Parietal lobe (tissue), 1 donor: ENCODE results near the gene RHOJ. TPM values are rescaled to one million over a fixed set of nuclear protein-coding genes. Genes with fewer than 3 reads are reported as not detected.

ENCODE experiments used
- total RNA-seq: library from RNA; depleted of rRNA; stranded (reverse); fragments of >200 nt; gene quantifications from one replicate; pipeline ENCODE4 v1.2.3, GENCODE V29; 2014

The RHOJ gene
- total RNA-seq = 7.2 TPM

DNA sequence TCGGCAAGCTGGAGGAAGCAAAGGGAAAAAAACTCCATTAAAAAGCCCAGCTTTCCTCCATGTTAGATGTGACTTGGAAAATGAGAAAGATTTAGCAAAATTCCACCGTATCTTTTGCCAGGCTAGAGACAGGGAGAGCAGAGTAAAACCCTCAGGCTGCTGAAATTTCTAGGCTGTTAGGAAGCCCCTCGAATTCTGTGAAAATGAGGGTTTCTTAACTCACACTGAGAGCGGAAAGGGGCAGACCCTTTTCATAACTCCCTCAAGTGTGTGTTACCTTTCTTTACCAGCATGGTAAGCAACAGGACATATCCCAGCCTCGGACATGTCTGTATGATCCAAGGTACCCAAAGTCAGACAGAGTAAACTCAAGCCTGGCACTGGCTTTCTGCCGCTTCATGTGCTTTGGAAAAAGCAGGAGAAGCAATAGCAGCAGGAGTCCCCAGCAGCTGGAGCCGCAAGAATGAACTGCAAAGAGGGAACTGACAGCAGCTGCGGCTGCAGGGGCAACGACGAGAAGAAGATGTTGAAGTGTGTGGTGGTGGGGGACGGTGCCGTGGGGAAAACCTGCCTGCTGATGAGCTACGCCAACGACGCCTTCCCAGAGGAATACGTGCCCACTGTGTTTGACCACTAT is at the start of gene RHOJ:
Gene RHOJ, plus strand, starts transcription at position 37 of the 637 bp plus-strand sequence. Its CDS starts 427 bp downstream, at position 464.

DNA sequence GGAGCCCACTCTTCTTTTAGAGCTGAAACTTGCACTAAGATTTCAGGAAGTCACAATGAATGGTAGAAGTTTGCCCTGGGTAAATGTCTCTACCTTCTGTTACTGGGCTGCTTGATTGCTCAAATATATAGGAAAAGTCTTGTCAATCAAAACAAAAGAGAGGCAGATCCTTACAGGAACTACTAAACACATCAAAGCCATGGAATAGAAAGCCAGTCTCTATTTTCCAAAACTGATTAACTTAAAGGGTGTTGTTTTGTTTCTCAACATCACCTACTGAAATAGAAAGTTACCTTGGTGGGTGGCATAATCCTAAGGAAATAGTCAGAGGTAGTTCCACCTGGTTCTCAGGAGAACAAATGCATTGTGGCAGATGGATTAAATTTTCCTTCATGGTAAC is 114.6 kb downstream of the RHOJ start, which contains the start of gene GPHB5:
Gene GPHB5, minus strand, starts transcription at position 101 of the 400 bp plus-strand sequence. CDS start 1,086 bp downstream, outside the sequence.

Other genes starting within 250 kb of the RHOJ start
- gene KCNH5, start 159.0 kb upstream of the RHOJ start, total RNA-seq = 30.4 TPM
- not detected for gene GPHB5, start 114.5 kb downstream of the RHOJ start, total RNA-seq